Astrocyte (in vitro differentiated cells and primary cell): ENCODE data around the gene GNAQ.

Experiments used
- CTCF ChIP-seq: IDR thresholded peaks from 2 replicates; pipeline ENCODE4 v1.5.1; 2011; ENCODE audit warnings: low read depth, mild to moderate bottlenecking, inconsistent platforms, low read length, moderate library complexity; ENCODE audit not compliant: insufficient read depth
- EZH2 ChIP-seq: IDR thresholded peaks from 2 replicates; pipeline ENCODE4 v1.6.1; 2012; ENCODE audit warnings: mild to moderate bottlenecking, low read length, inconsistent platforms; ENCODE audit not compliant: insufficient read depth

DNA sequence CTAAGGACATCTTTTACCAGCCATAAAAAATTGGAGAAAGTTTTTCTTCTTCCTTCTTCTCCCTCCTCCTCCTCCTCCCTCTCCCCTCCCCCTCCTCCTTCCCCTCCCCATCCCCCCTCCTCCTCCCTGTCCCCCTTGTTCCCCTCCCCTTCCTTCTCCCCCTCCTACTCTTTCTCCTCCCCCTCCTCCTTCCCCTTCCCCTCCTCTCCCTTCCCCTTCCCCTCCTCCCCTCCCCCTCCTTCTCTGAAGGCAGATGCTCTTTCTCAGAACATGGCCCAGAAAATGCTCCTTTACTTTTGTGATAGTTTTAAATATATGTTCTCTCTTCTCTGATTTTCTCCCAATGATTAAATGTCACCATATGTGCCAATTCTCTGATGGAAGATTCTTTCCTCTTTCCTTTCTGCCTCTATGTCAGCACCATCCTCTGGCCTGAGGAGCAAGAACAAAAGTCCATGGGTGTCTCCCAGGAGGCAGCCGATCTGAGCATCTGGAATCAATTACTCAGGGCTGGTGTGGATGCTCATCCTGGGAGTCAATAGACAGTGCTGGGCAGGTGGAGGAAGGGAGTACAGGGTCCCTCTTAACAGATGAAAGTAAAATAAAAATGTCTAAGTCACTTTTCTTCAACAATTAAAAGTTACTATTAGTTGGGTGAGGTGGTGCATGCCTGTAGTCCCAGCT, 320.5 kb downstream of the GNAQ start:
- TF ChIP-seq CTCF (no peak), EZH2 (no peak)
